Keratinocyte (primary cell): ENCODE data around the gene ESR2. TPM values are rescaled to one million over a fixed set of nuclear protein-coding genes. Genes with fewer than 3 reads are reported as not detected.

Experiments
- DNase-seq: peaks from one replicate; pipeline ENCODE4 v3.0.0-alpha.2; 2011; ENCODE audit warnings: low read depth, missing footprints, low spot score
- FAIRE-seq: peaks from 2 replicates; lab custom pipeline; 2011; peaks lifted over from hg19 to GRCh38; lab: Jason Lieb, UNC
- H2AFZ ChIP-seq: 2 replicates; pipeline ENCODE4 v1.6.0; 2012; ENCODE audit warnings: low read length, control low read depth, inconsistent platforms; ENCODE audit not compliant: control insufficient read depth
- H3K27ac ChIP-seq: 2 replicates; pipeline ENCODE4 v1.5.1; 2011; ENCODE audit warnings: low read length; ENCODE audit not compliant: control insufficient read depth, insufficient read depth
- H3K27me3 ChIP-seq: 3 replicates; pipeline ENCODE4 v1.6.0; 2011; ENCODE audit warnings: low read length; ENCODE audit not compliant: control insufficient read depth, insufficient read depth; ENCODE audit errors: extremely low read depth
- H3K36me3 ChIP-seq, 2 experiments: 2 replicates in 1 of 2; 3 replicates in 1 of 2; pipeline ENCODE4 v1.5.1; 2011; ENCODE audit warnings: low read length in 2 of 2, mild to moderate bottlenecking in 1 of 2; ENCODE audit not compliant: control insufficient read depth in 2 of 2, insufficient read depth in 2 of 2; ENCODE audit errors: extremely low read depth in 1 of 2
- H3K4me1 ChIP-seq: 3 replicates; pipeline ENCODE4 v1.5.1; 2011; ENCODE audit warnings: low read length; ENCODE audit not compliant: control insufficient read depth, insufficient read depth; ENCODE audit errors: extremely low read depth
- H3K4me2 ChIP-seq: 3 replicates; pipeline ENCODE4 v1.6.0; 2011; ENCODE audit warnings: low read depth, low read length; ENCODE audit not compliant: control insufficient read depth, insufficient read depth; ENCODE audit errors: extremely low read depth
- H3K4me3 ChIP-seq, 3 experiments: fragments of 200-600 bp in 1 of 3; sonication (generic) in 1 of 3; 2 replicates in 2 of 3; 3 replicates in 1 of 3; pipeline ENCODE4 v1.5.1; 2011 to 2016; ENCODE audit warnings: low read length in 3 of 3, mild to moderate bottlenecking in 3 of 3, control low read depth in 2 of 3, inconsistent platforms in 1 of 3, low read depth in 1 of 3, mixed read lengths in 1 of 3, mixed run types in 1 of 3, moderate library complexity in 1 of 3; ENCODE audit not compliant: control insufficient read depth in 2 of 3, insufficient read depth in 2 of 3; ENCODE audit errors: extremely low read depth in 1 of 3
- H3K79me2 ChIP-seq: 2 replicates; pipeline ENCODE4 v1.6.0; 2012; ENCODE audit warnings: low read length; ENCODE audit not compliant: control insufficient read depth, insufficient read depth
- H3K9ac ChIP-seq: 3 replicates; pipeline ENCODE4 v1.6.0; 2011; ENCODE audit warnings: low read length; ENCODE audit not compliant: control insufficient read depth, insufficient read depth; ENCODE audit errors: extremely low read depth
- H3K9me1 ChIP-seq: 3 replicates; pipeline ENCODE4 v1.6.0; 2011; ENCODE audit warnings: low read length; ENCODE audit not compliant: control insufficient read depth, insufficient read depth; ENCODE audit errors: extremely low read depth
- H3K9me3 ChIP-seq: 2 replicates; pipeline ENCODE4 v1.5.1; 2012; ENCODE audit warnings: low read depth, low read length; ENCODE audit not compliant: control insufficient read depth
- H4K20me1 ChIP-seq: 3 replicates; pipeline ENCODE4 v1.6.0; 2011; ENCODE audit warnings: low read length; ENCODE audit not compliant: control insufficient read depth, insufficient read depth; ENCODE audit errors: extremely low read depth
- CTCF ChIP-seq, 3 experiments: IDR thresholded peaks in 1 of 3; conservative IDR thresholded peaks in 1 of 3; optimal IDR thresholded peaks in 1 of 3; 2 replicates in 2 of 3; 3 replicates in 1 of 3; pipeline versions ENCODE3 to v1.5.1; 2011; ENCODE audit warnings: low read length in 3 of 3, mild to moderate bottlenecking in 3 of 3, moderate library complexity in 2 of 3, control low read depth in 1 of 3, inconsistent platforms in 1 of 3; ENCODE audit not compliant: insufficient read depth in 2 of 3; ENCODE audit errors: extremely low read depth in 1 of 3
- EZH2 ChIP-seq: IDR thresholded peaks from one replicate; pipeline ENCODE4 v1.6.1; 2012; ENCODE audit warnings: inconsistent platforms, mild to moderate bottlenecking, low read length, moderate library complexity
- dilution Hi-C: fragments of 300-500 bp; cut with MboI; formaldehyde crosslinking; loops from one replicate; pipeline ENCODE4 v1.7.0; 2020; ENCODE audit warnings: low sequenced_read_pairs; ENCODE audit not compliant: extremely low pct_ligation_motif_present
- polyA plus RNA-seq, 5 experiments: library from polyadenylated mRNA; depleted of rRNA in 3 of 5; stranded (reverse) in 3 of 5; stranded (forward) in 1 of 5; unstranded in 1 of 5; fragments of >200 nt; gene quantifications; 1 replicate in 1 of 5; 2 replicates in 3 of 5; 3 replicates in 1 of 5; pipeline versions ENCODE4 v1.2.1 to v1.2.3, GENCODE V29; 2011 to 2012; ENCODE audit warnings: missing spikeins in 2 of 5, low read depth in 1 of 5, low replicate concordance in 1 of 5

Gene ESR2
- polyA plus RNA-seq, 1 donor (not counting 4 experiments of a cell fraction or from before 2014, with no cell fraction given) = 0.03 TPM

GRCh38 chr14:64200170-64200569 lies 94.0 kb downstream of the ESR2 start:
- no peaks in the 10 kb centered on the region for H4K20me1 ChIP-seq
- no peaks in the 10 kb centered on the region for H3K9me3 ChIP-seq
- no peak overlapping the region for H2AFZ ChIP-seq
- no peak for DNase-seq
- H3K9me1 ChIP-seq = no peaks in the 10 kb centered on the region
- no peaks in the 10 kb centered on the region for H3K27me3 ChIP-seq
- H3K36me3 ChIP-seq = no peaks in the 10 kb centered on the region
- no peaks in the 10 kb centered on the region for H3K79me2 ChIP-seq
- FAIRE-seq = no peak
- no peaks in the 10 kb centered on the region for H3K4me1 ChIP-seq
- H3K9ac ChIP-seq = no peak overlapping the region
- TF ChIP-seq CTCF (optimal IDR thresholded peaks at IDR 0.05 in 1 of 3, IDR thresholded peaks at IDR 0.05 in 1 of 3, conservative IDR thresholded peaks at IDR 0.05 in 1 of 3; ENCODE audit: extremely low read depth in 1 of 3, insufficient read depth in 2 of 3, low read length in 3 of 3) (no peak), EZH2 (no peak)
- no peak overlapping the region for H3K4me2 ChIP-seq
- dilution Hi-C loops = no loop called here
- no peak overlapping the region for H3K27ac ChIP-seq
- H3K4me3 ChIP-seq = no peak overlapping the region

DNA sequence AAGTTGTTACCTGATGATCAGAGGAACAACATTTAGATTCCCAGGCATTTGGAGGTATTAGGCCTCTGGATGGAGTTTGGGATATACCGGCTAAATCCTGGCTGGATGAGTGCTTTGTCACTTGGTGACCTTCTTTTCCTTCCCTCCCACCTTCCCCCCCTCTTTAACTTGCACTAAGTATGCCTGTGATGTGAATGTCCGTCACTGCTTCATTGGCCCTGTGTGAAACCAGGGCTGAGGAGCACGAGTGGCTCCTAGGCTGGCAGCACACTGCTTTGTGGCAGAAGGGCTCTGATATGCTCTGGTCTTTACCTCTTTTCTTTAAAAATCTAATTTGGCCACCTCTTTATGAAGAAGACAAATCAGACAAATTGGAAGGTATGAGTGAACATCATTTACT lies 95.7 kb downstream of the ESR2 start:
- Histone ChIP-seq H3K27me3 (no peaks in the 10 kb centered on the region), H3K4me3 (no peak overlapping the region), H3K79me2 (no peaks in the 10 kb centered on the region), H3K9me3 (no peaks in the 10 kb centered on the region), H3K27ac (no peak overlapping the region), H2AFZ (no peak overlapping the region), H3K9ac (no peak overlapping the region), H3K9me1 (no peaks in the 10 kb centered on the region), H3K4me2 (no peak overlapping the region), H4K20me1 (no peaks in the 10 kb centered on the region), H3K36me3 (no peaks in the 10 kb centered on the region), H3K4me1 (peaks cover 4% of the 10 kb centered on the region)
- no peak for TF ChIP-seq CTCF (optimal IDR thresholded peaks at IDR 0.05 in 1 of 3, IDR thresholded peaks at IDR 0.05 in 1 of 3, conservative IDR thresholded peaks at IDR 0.05 in 1 of 3; ENCODE audit: extremely low read depth in 1 of 3, insufficient read depth in 2 of 3, low read length in 3 of 3)
- no peak for TF ChIP-seq EZH2
- FAIRE-seq = no peak
- no peak for DNase-seq
- dilution Hi-C loops = no loop called here
